Measurements from ENCODE around the gene PPARA.

PPARA gene

GRCh38 chr22:46241396-46242007 lies 91.2 kb downstream of the PPARA start:
- TF ChIP-seq CTCF (IDR thresholded peaks at IDR 0.05; ENCODE audit: extremely low read depth, insufficient read depth, missing control alignments): no peak
- in situ Hi-C loops (cut with MboI; ENCODE audit: low pct_unique_long_range_greater_than_20kb, low sequenced_read_pairs, unreplicated experiment): no loop called here
- DNase-seq (ENCODE audit: low spot score): no peak

GRCh38 chr22:46242076-46242475 lies 91.8 kb downstream of the PPARA start:
- in situ Hi-C loops (cut with MboI; ENCODE audit: low pct_unique_long_range_greater_than_20kb, low sequenced_read_pairs, unreplicated experiment): no loop called here
- TF ChIP-seq CTCF (IDR thresholded peaks at IDR 0.05; ENCODE audit: extremely low read depth, insufficient read depth, missing control alignments): no peak
- DNase-seq (ENCODE audit: low spot score): no peak

- in situ Hi-C loops (cut with MboI; ENCODE audit: low pct_unique_long_range_greater_than_20kb, low sequenced_read_pairs, unreplicated experiment): no loop called here
- TF ChIP-seq CTCF (IDR thresholded peaks at IDR 0.05; ENCODE audit: extremely low read depth, insufficient read depth, missing control alignments): no peak
- no peak for DNase-seq (ENCODE audit: low spot score)
Measured at GRCh38 chr22:46244771-46245170, 94.4 kb downstream of the PPARA start.

GRCh38 chr22:46245511-46245910 lies 95.2 kb downstream of the PPARA start:
- no peak for TF ChIP-seq CTCF (IDR thresholded peaks at IDR 0.05; ENCODE audit: extremely low read depth, insufficient read depth, missing control alignments)
- no peak for DNase-seq (ENCODE audit: low spot score)
- in situ Hi-C loops (cut with MboI; ENCODE audit: low pct_unique_long_range_greater_than_20kb, low sequenced_read_pairs, unreplicated experiment): no loop called here

- in situ Hi-C loops (cut with MboI; ENCODE audit: low pct_unique_long_range_greater_than_20kb, low sequenced_read_pairs, unreplicated experiment): no loop called here
- no peak for DNase-seq (ENCODE audit: low spot score)
Measured at GRCh38 chr22:46246178-46246577, 95.9 kb downstream of the PPARA start.

GRCh38 chr22:46247443-46247975 lies 97.2 kb downstream of the PPARA start:
- DNase-seq (ENCODE audit: low spot score): no peak
- in situ Hi-C loops (cut with MboI; ENCODE audit: low pct_unique_long_range_greater_than_20kb, low sequenced_read_pairs, unreplicated experiment): no loop called here
- TF ChIP-seq CTCF (IDR thresholded peaks at IDR 0.05; ENCODE audit: extremely low read depth, insufficient read depth, missing control alignments): no peak

More at GRCh38 chr22:46246178-46246577, 95.9 kb downstream of the PPARA start:
- TF ChIP-seq CTCF (IDR thresholded peaks at IDR 0.05; ENCODE audit: extremely low read depth, insufficient read depth, missing control alignments): no peak

All from GM13977 (cell line).